Parathyroid adenoma (tissue), 2 donors: Measurements from ENCODE around the gene TMEM218.

Experiments used
- H2AFZ ChIP-seq: fragments of 300-600 bp; sonication (generic); one replicate; pipeline ENCODE4 v1.7.0; 2017; ENCODE audit warnings: antibody characterized with exemption, mild to moderate bottlenecking
- H3K27ac ChIP-seq: fragments of 300-600 bp; sonication (generic); one replicate; pipeline ENCODE4 v1.7.0; 2017
- H3K27me3 ChIP-seq: fragments of 300-600 bp; sonication (generic); one replicate; pipeline ENCODE4 v1.7.0; 2017; ENCODE audit warnings: low read length; ENCODE audit not compliant: control insufficient read depth, insufficient read depth
- H3K36me3 ChIP-seq: fragments of 300-600 bp; sonication (generic); one replicate; pipeline ENCODE4 v1.7.0; 2017; ENCODE audit warnings: low read length; ENCODE audit not compliant: control insufficient read depth, insufficient read depth
- H3K4me1 ChIP-seq: fragments of 300-600 bp; sonication (generic); one replicate; pipeline ENCODE4 v1.7.0; 2017; ENCODE audit warnings: control low read depth
- H3K4me2 ChIP-seq: fragments of 300-600 bp; sonication (generic); one replicate; pipeline ENCODE4 v1.7.0; 2017; ENCODE audit warnings: low read length
- H3K4me3 ChIP-seq: fragments of 300-600 bp; sonication (generic); one replicate; pipeline ENCODE4 v1.7.0; 2017; ENCODE audit warnings: low read depth, low read length
- H3K79me2 ChIP-seq: fragments of 300-600 bp; sonication (generic); one replicate; pipeline ENCODE4 v1.7.0; 2017; ENCODE audit warnings: control low read depth
- H3K9ac ChIP-seq: fragments of 300-600 bp; sonication (generic); one replicate; pipeline ENCODE4 v1.7.0; 2017; ENCODE audit warnings: mild to moderate bottlenecking
- H3K9me3 ChIP-seq: fragments of 300-600 bp; sonication (generic); one replicate; pipeline ENCODE4 v1.7.0; 2017; ENCODE audit warnings: low read length; ENCODE audit not compliant: control insufficient read depth
- TF ChIP-seq, protein P1 (sequence below): fragments of 300-600 bp; sonication (generic); IDR thresholded peaks from one replicate; pipeline ENCODE4 v1.7.0; 2017; ENCODE audit warnings: antibody characterized with exemption, mild to moderate bottlenecking
- donor health status: primary hyperparathyroidism.

Gene TMEM218

DNA sequence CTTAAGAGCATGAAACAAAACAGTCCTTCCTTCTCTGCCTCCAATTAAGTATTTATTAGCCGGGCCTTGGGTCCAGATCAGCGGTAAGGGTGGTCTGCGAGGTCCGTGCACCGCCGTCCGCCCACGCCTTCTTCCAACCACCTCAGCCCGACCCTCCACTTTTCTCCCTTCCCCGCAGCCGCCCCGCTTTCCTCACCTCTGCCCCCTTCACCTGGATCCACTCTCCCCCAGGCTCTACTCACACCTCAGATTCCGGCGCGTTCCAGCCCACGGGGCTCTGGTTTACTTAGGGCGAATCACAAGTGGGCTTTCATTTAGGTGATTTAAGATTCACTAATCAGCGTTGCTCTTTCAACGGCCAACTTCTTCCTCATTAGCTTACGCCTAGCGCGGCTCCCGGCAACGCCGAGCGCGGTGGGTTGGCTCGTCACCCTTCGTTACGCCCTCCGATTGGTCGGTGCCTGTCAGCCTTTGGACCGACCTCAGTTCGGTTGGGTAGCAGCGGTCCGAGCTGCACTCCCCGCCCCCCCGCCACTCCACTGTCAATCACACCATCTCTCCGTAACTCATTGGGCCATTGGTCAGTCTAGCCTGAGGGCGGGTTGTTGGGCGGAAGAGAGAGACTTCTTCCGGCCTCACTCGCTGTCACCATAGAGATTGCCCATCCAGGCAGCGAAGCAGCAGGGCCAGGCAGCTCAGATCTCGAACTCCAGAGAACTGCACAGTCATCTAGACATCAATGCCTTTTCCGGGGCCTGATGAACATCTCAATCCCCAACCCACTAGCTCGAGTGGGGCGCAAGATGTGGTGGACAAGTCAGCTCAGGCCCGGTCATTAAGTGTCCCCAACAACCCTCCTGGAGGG, at the start of gene TMEM218:
Gene TMEM218 (minus strand): TSS at position 284 of the 865 bp plus-strand sequence. CDS start 9,385 bp downstream, outside the sequence.
- H3K4me2 ChIP-seq: peak within 1 kb of the TSS; percentile 89
- H3K27me3 ChIP-seq: no peaks in the 10 kb centered on the region
- H3K27ac ChIP-seq: peak within 1 kb of the TSS; percentile 34
- H3K79me2 ChIP-seq: no peaks in the 10 kb centered on the region
- H3K36me3 ChIP-seq: no peaks in the 10 kb centered on the region
- peak within 1 kb of the TSS; percentile 86 for H3K4me3 ChIP-seq
- H3K9me3 ChIP-seq: no peaks in the 10 kb centered on the region
- H3K9ac ChIP-seq: no peak within 1 kb of the TSS
- TF ChIP-seq, protein P1, sequence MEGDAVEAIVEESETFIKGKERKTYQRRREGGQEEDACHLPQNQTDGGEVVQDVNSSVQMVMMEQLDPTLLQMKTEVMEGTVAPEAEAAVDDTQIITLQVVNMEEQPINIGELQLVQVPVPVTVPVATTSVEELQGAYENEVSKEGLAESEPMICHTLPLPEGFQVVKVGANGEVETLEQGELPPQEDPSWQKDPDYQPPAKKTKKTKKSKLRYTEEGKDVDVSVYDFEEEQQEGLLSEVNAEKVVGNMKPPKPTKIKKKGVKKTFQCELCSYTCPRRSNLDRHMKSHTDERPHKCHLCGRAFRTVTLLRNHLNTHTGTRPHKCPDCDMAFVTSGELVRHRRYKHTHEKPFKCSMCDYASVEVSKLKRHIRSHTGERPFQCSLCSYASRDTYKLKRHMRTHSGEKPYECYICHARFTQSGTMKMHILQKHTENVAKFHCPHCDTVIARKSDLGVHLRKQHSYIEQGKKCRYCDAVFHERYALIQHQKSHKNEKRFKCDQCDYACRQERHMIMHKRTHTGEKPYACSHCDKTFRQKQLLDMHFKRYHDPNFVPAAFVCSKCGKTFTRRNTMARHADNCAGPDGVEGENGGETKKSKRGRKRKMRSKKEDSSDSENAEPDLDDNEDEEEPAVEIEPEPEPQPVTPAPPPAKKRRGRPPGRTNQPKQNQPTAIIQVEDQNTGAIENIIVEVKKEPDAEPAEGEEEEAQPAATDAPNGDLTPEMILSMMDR: no peak
- H2AFZ ChIP-seq: peak within 1 kb of the TSS; percentile 89
- H3K4me1 ChIP-seq: no peaks in the 10 kb centered on the region

DNA sequence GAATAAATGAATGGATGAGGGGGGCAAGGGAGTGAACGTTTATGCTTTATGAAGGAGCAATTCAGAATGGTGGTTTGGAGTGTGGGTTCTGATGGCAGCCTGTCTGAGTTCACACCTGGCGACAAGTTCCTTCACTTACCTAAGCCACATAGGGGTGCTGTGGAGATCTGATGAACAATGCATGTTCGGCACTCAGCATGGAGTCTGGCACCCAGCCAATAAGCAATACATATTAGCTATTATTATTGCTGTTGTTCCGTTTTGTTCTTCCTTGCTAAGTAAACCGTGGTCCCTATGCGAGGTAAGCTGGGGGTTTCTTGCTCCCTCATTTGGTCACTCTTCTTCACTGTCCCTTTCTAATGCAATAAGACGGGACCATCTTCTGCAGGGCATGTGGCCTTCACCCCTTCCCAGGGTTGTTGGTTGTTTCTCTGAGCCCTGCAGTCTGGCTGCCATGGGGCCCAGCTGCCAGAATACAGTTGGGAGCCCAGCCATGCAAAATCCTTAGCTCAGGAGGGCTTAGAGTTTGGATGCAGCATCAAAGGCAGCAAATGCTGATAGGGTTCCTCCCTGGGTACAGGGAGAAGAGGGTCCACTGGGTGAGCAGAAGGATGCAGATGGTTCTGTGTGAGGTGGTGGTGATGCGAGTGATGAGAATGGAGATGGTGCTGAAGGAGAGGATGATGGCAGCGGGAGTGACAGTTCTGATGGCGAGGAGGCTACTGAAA, 46.7 kb upstream of the TMEM218 start:
- H3K9ac ChIP-seq: no peak overlapping the region
- TF ChIP-seq, protein P1: no peak
- H3K27me3 ChIP-seq: no peaks in the 10 kb centered on the region
- no peaks in the 10 kb centered on the region for H3K9me3 ChIP-seq
- no peak overlapping the region for H3K4me3 ChIP-seq
- no peaks in the 10 kb centered on the region for H3K4me1 ChIP-seq
- H2AFZ ChIP-seq: no peak overlapping the region
- H3K4me2 ChIP-seq: no peak overlapping the region
- H3K79me2 ChIP-seq: no peaks in the 10 kb centered on the region
- no peaks in the 10 kb centered on the region for H3K36me3 ChIP-seq
- no peak overlapping the region for H3K27ac ChIP-seq

DNA sequence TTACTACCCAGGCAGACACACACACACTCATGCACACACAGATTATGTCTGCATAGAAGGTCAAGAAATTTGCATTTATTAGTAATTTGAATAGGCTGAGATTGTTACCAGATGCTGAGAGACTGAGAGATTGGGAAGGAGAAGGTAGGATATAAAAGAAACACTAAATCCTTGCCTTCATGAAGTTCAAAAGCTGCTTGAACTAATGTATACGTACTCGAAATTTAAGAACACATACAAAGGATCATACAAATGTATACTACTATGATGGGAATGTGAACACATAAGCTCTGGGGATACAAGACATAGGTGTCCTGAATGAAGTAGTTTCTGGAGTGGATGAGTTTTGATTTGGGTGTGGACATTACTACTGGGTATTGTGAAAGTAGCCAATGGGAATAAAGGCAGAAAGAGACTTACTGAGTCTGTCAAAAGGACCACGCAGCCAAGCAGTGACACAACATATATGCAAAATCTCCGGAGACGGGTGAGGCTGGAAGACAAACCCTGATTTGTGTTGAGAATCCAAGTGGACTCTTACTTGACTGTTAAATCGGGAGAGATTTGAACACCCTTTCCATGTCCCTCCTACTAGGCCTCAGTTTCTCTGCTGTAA, 45.8 kb upstream of the TMEM218 start:
- no peak overlapping the region for H2AFZ ChIP-seq
- no peaks in the 10 kb centered on the region for H3K4me1 ChIP-seq
- no peaks in the 10 kb centered on the region for H3K27me3 ChIP-seq
- H3K79me2 ChIP-seq: no peaks in the 10 kb centered on the region
- H3K9ac ChIP-seq: no peak overlapping the region
- H3K9me3 ChIP-seq: no peaks in the 10 kb centered on the region
- no peak overlapping the region for H3K27ac ChIP-seq
- H3K36me3 ChIP-seq: no peaks in the 10 kb centered on the region
- no peak overlapping the region for H3K4me2 ChIP-seq
- H3K4me3 ChIP-seq: no peak overlapping the region
- TF ChIP-seq, protein P1: no peak

- H3K4me1 ChIP-seq: no peaks in the 10 kb centered on the region
- no peaks in the 10 kb centered on the region for H3K36me3 ChIP-seq
- H3K79me2 ChIP-seq: no peaks in the 10 kb centered on the region
- no peak overlapping the region for H2AFZ ChIP-seq
- no peak overlapping the region for H3K9ac ChIP-seq
- H3K27me3 ChIP-seq: no peaks in the 10 kb centered on the region
- H3K9me3 ChIP-seq: no peaks in the 10 kb centered on the region
- TF ChIP-seq, protein P1: no peak
- no peak overlapping the region for H3K4me3 ChIP-seq
- H3K27ac ChIP-seq: no peak overlapping the region
- no peak overlapping the region for H3K4me2 ChIP-seq
These were observed 45.1 kb upstream of the TMEM218 start for GRCh38 chr11:125156346-125157117.
